HepG2 (cell line): ENCODE results near the gene SLFN12. TPM values are rescaled to one million over a fixed set of nuclear protein-coding genes. Genes with fewer than 3 reads are reported as not detected.

Experiments
- ATAC-seq: fragments of 200-7000 bp; cut with Tn5 transposase; 3 replicates; pipeline ENCODE4 v1.9.1; 2020; ENCODE audit warnings: mild to moderate bottlenecking, moderate library complexity
- BruUV-seq: library from RNA; stranded (reverse); fragments of 400-500 nt; replicated peaks from 2 replicates; lab custom pipeline; 2021; lab: Mats Ljungman, UMichigan
- CTCF ChIA-PET: fragments of 300-600 bp; formaldehyde crosslinking; extraction: SDS; loops from one replicate; lab custom pipeline; 2021; ENCODE audit warnings: low total read pairs, inconsistent platforms, low intra/inter-chr PET ratio; lab: Yijun Ruan, JAX
- POLR2A ChIA-PET: fragments of 350-600 bp; sonication (Branson Sonifier 250); formaldehyde crosslinking; loops from one replicate; lab custom pipeline; 2020; ENCODE audit warnings: antibody characterized with exemption, inconsistent platforms; lab: Yijun Ruan, JAX
- DNase-seq: peaks from one replicate; pipeline ENCODE4 v3.0.0-alpha.2; 2015; ENCODE audit warnings: low spot score
- FAIRE-seq: peaks from 3 replicates; lab custom pipeline; 2011; peaks lifted over from hg19 to GRCh38; lab: Jason Lieb, UNC
- H2AFZ ChIP-seq: one replicate; pipeline ENCODE4 v1.6.1; 2011; ENCODE audit warnings: low read length, inconsistent platforms
- H3K27ac ChIP-seq: fragments of 300-600 bp; 3 replicates; pipeline ENCODE4 v1.8.0; 2011; ENCODE audit warnings: mixed run types, mild to moderate bottlenecking, mixed read lengths, low read length, inconsistent platforms; ENCODE audit not compliant: insufficient read depth; ENCODE audit errors: extremely low read length
- H3K27me3 ChIP-seq, 2 experiments: fragments of 200-600 bp in 1 of 2; 2 replicates in 1 of 2; 3 replicates in 1 of 2; pipeline versions ENCODE4 v1.6.0 to v1.8.0; 2011; ENCODE audit warnings: low read length in 2 of 2, mild to moderate bottlenecking in 2 of 2, moderate library complexity in 2 of 2, inconsistent platforms in 1 of 2; ENCODE audit not compliant: insufficient read depth in 2 of 2, control insufficient read depth in 1 of 2
- H3K36me3 ChIP-seq, 2 experiments: fragments of 200-600 bp in 1 of 2; replicated peaks in 1 of 2; 2 replicates in 1 of 2; 3 replicates in 1 of 2; pipeline versions ENCODE4 v1.5.1 to v1.8.0; 2011; ENCODE audit warnings: low read length in 2 of 2, inconsistent platforms in 1 of 2; ENCODE audit not compliant: insufficient read depth in 2 of 2, control insufficient read depth in 1 of 2
- H3K4me1 ChIP-seq: 2 replicates; pipeline ENCODE4 v1.5.1; 2012; ENCODE audit warnings: low read length, inconsistent platforms; ENCODE audit not compliant: insufficient read depth
- H3K4me2 ChIP-seq: 2 replicates; pipeline ENCODE4 v1.6.0; 2011; ENCODE audit warnings: low read depth, low read length, inconsistent platforms
- H3K4me3 ChIP-seq, 3 experiments: fragments of 200-600 bp in 1 of 3; sonication (generic), shearing (Covaris generic) in 1 of 3; replicated peaks in 1 of 3; 2 replicates each; pipeline ENCODE4 v1.5.1; 2011 to 2016; ENCODE audit warnings: low read length in 3 of 3, inconsistent platforms in 2 of 3, low read depth in 2 of 3, mild to moderate bottlenecking in 2 of 3, control low read depth in 1 of 3, mixed read lengths in 1 of 3; ENCODE audit not compliant: insufficient read depth in 1 of 3
- H3K79me2 ChIP-seq: one replicate; pipeline ENCODE4 v1.6.1; 2011; ENCODE audit warnings: low read length, inconsistent platforms; ENCODE audit not compliant: insufficient read depth
- H3K9ac ChIP-seq: 2 replicates; pipeline ENCODE4 v1.6.0; 2011; ENCODE audit warnings: mild to moderate bottlenecking, low read depth, low read length, inconsistent platforms; ENCODE audit not compliant: insufficient read depth
- H3K9me3 ChIP-seq: 2 replicates; pipeline ENCODE4 v1.5.1; 2012; ENCODE audit warnings: mild to moderate bottlenecking, low read length
- H4K20me1 ChIP-seq: 2 replicates; pipeline ENCODE4 v1.6.0; 2011; ENCODE audit warnings: inconsistent platforms, mild to moderate bottlenecking, low read length, moderate library complexity; ENCODE audit not compliant: insufficient read depth
- ATF1 ChIP-seq: IDR thresholded peaks from 2 replicates; pipeline ENCODE4 v1.6.1; 2016; ENCODE audit warnings: mild to moderate bottlenecking, control low read depth
- ETV5 ChIP-seq: IDR thresholded peaks from 2 replicates; pipeline ENCODE4 v1.6.1; 2018; ENCODE audit warnings: missing biosample characterization, missing genetic modification reagents, inconsistent platforms, borderline replicate concordance
- FOSL1 ChIP-seq: sonication (generic); formaldehyde crosslinking; IDR thresholded peaks from 2 replicates; pipeline ENCODE4 v1.9.0; 2021; ENCODE audit warnings: missing genetic modification reagents, borderline replicate concordance
- FOXA3 ChIP-seq: IDR thresholded peaks from 2 replicates; pipeline ENCODE4 v1.6.1; 2016; ENCODE audit warnings: missing genetic modification reagents, missing compliant biosample characterization
- GLI4 ChIP-seq: sonication (generic); formaldehyde crosslinking; IDR thresholded peaks from 2 replicates; pipeline ENCODE4 v1.5.1; 2020; ENCODE audit warnings: missing genetic modification reagents, mild to moderate bottlenecking, moderate library complexity, borderline replicate concordance
- HDAC2 ChIP-seq: sonication (generic); formaldehyde crosslinking; IDR thresholded peaks from 2 replicates; pipeline ENCODE4 v1.4.0; 2020; ENCODE audit warnings: missing genetic modification reagents
- HNRNPUL1 ChIP-seq: fragments of 200-400 bp; formaldehyde crosslinking; IDR thresholded peaks from 2 replicates; pipeline ENCODE4 v1.6.1; 2017; ENCODE audit warnings: low read depth, mild to moderate bottlenecking, low read length, moderate library complexity
- NFIC ChIP-seq: IDR thresholded peaks from 2 replicates; pipeline ENCODE4 v1.6.1; 2012; ENCODE audit warnings: mild to moderate bottlenecking, low read length, inconsistent platforms
- ZBTB38 ChIP-seq: sonication (generic); formaldehyde crosslinking; IDR thresholded peaks from 2 replicates; pipeline ENCODE4 v1.5.1; 2020; ENCODE audit warnings: mild to moderate bottlenecking, missing genetic modification reagents
- ZNF546 ChIP-seq: sonication (generic); formaldehyde crosslinking; conservative IDR thresholded peaks from 2 replicates; pipeline ENCODE4 v1.8.1; 2023; ENCODE audit warnings: mild to moderate bottlenecking, missing genetic modification reagents
- ZNF607 ChIP-seq: sonication (generic); formaldehyde crosslinking; IDR thresholded peaks from 2 replicates; pipeline ENCODE4 v1.5.1; 2020; ENCODE audit warnings: missing genetic modification reagents, mild to moderate bottlenecking, borderline replicate concordance
- ZNF660 ChIP-seq: sonication (generic); formaldehyde crosslinking; IDR thresholded peaks from 2 replicates; pipeline ENCODE4 v1.5.1; 2020; ENCODE audit warnings: mild to moderate bottlenecking, low read depth, missing genetic modification reagents, borderline replicate concordance
- ZNF768 ChIP-seq: sonication (generic); formaldehyde crosslinking; IDR thresholded peaks from 2 replicates; pipeline ENCODE4 v1.4.0; 2020; ENCODE audit warnings: missing genetic modification reagents
- ZNF891 ChIP-seq: sonication (generic); formaldehyde crosslinking; IDR thresholded peaks from 2 replicates; pipeline ENCODE4 v1.5.0; 2020; ENCODE audit warnings: mild to moderate bottlenecking, missing genetic modification reagents
- WGBS: methylation state at CpG from one replicate; pipeline ENCODE4 v1.1.6; 2017; ENCODE audit warnings: low lambda C conversion rate; 5-methylcytosine and 5-hydroxymethylcytosine counted together
- in situ Hi-C: cut with HindIII; loops from 2 replicates; pipeline ENCODE4 v1.10.0; 2017; ENCODE audit warnings: low pct_unique_long_range_greater_than_20kb; ENCODE audit not compliant: extremely low pct_ligation_motif_present
- intact Hi-C: fragments of 100-400 bp; cut with micrococcal nuclease; formaldehyde crosslinking; loops from one replicate; pipeline ENCODE4 v1.10.0; 2022; ENCODE audit not compliant: unreplicated experiment
- polyA plus RNA-seq, 8 experiments: library from polyadenylated mRNA; depleted of rRNA in 3 of 8; stranded (reverse) in 7 of 8; unstranded in 1 of 8; fragments of >200 nt; fragmentation: Illumina TruSeq in 4 of 8; extraction: Trizol in 4 of 8; gene quantifications; 2 replicates each; pipeline versions ENCODE4 v1.2.1 to v1.2.3, GENCODE V29; 2011 to 2016; ENCODE audit warnings: low read depth in 4 of 8, missing spikeins in 1 of 8, mixed read lengths in 1 of 8; ENCODE audit not compliant: insufficient read depth in 1 of 8
- total RNA-seq, 5 experiments: library from RNA; depleted of rRNA; stranded (reverse); fragments of >200 nt; fragmentation: Illumina TruSeq; extraction: Trizol; gene quantifications; 2 replicates each; pipeline ENCODE4 v1.2.3, GENCODE V29; 2016; ENCODE audit warnings: low read depth in 1 of 5
- TF ChIP-seq, protein P1 (sequence below): sonication (generic); formaldehyde crosslinking; conservative IDR thresholded peaks from 2 replicates; pipeline ENCODE4 v1.4.0; 2020; ENCODE audit warnings: mild to moderate bottlenecking, missing genetic modification reagents, moderate library complexity
- TF ChIP-seq, protein P2 (sequence below): sonication (generic); formaldehyde crosslinking; IDR thresholded peaks from 2 replicates; pipeline ENCODE4 v1.4.0; 2020; ENCODE audit warnings: missing genetic modification reagents, borderline replicate concordance
- TF ChIP-seq, protein P3 (sequence below): sonication (generic); formaldehyde crosslinking; IDR thresholded peaks from 2 replicates; pipeline ENCODE4 v1.4.0; 2020; ENCODE audit warnings: missing genetic modification reagents

The SLFN12 gene
- total and polyA plus RNA-seq, 2 of the 13 experiments (the other 11 are each of a cell fraction or from before 2014, with no cell fraction given) = 0.13 TPM; not detected in 1

DNA sequence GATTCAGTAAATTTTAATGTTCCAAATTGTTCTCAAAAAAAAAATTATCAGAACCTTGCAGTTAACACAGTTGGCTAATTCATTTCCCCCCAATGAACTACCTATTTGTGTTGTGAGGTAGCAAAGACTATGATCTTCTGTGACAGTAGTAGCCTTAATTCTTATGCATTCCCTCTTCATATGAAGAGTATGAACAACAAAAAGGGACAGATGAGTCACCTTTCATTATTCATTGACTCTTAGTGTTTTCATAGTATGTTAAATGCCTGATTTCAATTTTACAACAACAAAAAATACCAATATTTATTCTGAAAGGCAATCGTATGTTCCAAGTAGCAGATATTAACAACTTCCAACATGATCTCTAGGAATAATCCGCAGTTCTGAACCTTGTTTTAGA lies 55.2 kb downstream of the SLFN12 start:
- in situ Hi-C loops = no loop called here
- H3K4me2 ChIP-seq = no peak overlapping the region
- POLR2A ChIA-PET = no interaction called here
- H3K4me1 ChIP-seq = no peaks in the 10 kb centered on the region
- no peak for FAIRE-seq
- no peaks in the 10 kb centered on the region for H4K20me1 ChIP-seq
- H3K27ac ChIP-seq = no peak overlapping the region
- H3K27me3 ChIP-seq = peaks cover 7 to 23% of the 10 kb centered on the region in 2 experiments; a peak in 3 of 5 replicates
- ATAC-seq = no peak
- H3K36me3 ChIP-seq = no peaks in the 10 kb centered on the region
- intact Hi-C loops = no loop called here
- CTCF ChIA-PET = no interaction called here
- no peak overlapping the region for H3K4me3 ChIP-seq
- whole genome bisulfite sequencing = 2% methylated on average over 2 of the region's 2 CpGs
- TF ChIP-seq HDAC2 (CRISPR knock-in tag) (no peak), ZNF607 (CRISPR knock-in tag) (no peak), FOXA3 (CRISPR knock-in tag) (no peak), FOSL1 (CRISPR knock-in tag) (no peak), ETV5 (CRISPR knock-in tag) (no peak), NFIC (no peak), HNRNPUL1 (no peak), ZNF891 (CRISPR knock-in tag) (no peak), ATF1 (CRISPR knock-in tag) (no peak), GLI4 (CRISPR knock-in tag) (no peak), ZNF768 (CRISPR knock-in tag) (no peak), ZNF660 (CRISPR knock-in tag) (no peak), ZBTB38 (CRISPR knock-in tag) (no peak), ZNF546 (CRISPR knock-in tag) (no peak)
- TF ChIP-seq, protein P1, sequence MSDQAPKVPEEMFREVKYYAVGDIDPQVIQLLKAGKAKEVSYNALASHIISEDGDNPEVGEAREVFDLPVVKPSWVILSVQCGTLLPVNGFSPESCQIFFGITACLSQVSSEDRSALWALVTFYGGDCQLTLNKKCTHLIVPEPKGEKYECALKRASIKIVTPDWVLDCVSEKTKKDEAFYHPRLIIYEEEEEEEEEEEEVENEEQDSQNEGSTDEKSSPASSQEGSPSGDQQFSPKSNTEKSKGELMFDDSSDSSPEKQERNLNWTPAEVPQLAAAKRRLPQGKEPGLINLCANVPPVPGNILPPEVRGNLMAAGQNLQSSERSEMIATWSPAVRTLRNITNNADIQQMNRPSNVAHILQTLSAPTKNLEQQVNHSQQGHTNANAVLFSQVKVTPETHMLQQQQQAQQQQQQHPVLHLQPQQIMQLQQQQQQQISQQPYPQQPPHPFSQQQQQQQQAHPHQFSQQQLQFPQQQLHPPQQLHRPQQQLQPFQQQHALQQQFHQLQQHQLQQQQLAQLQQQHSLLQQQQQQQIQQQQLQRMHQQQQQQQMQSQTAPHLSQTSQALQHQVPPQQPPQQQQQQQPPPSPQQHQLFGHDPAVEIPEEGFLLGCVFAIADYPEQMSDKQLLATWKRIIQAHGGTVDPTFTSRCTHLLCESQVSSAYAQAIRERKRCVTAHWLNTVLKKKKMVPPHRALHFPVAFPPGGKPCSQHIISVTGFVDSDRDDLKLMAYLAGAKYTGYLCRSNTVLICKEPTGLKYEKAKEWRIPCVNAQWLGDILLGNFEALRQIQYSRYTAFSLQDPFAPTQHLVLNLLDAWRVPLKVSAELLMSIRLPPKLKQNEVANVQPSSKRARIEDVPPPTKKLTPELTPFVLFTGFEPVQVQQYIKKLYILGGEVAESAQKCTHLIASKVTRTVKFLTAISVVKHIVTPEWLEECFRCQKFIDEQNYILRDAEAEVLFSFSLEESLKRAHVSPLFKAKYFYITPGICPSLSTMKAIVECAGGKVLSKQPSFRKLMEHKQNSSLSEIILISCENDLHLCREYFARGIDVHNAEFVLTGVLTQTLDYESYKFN (CRISPR knock-in tag) = no peak
- TF ChIP-seq, protein P2, sequence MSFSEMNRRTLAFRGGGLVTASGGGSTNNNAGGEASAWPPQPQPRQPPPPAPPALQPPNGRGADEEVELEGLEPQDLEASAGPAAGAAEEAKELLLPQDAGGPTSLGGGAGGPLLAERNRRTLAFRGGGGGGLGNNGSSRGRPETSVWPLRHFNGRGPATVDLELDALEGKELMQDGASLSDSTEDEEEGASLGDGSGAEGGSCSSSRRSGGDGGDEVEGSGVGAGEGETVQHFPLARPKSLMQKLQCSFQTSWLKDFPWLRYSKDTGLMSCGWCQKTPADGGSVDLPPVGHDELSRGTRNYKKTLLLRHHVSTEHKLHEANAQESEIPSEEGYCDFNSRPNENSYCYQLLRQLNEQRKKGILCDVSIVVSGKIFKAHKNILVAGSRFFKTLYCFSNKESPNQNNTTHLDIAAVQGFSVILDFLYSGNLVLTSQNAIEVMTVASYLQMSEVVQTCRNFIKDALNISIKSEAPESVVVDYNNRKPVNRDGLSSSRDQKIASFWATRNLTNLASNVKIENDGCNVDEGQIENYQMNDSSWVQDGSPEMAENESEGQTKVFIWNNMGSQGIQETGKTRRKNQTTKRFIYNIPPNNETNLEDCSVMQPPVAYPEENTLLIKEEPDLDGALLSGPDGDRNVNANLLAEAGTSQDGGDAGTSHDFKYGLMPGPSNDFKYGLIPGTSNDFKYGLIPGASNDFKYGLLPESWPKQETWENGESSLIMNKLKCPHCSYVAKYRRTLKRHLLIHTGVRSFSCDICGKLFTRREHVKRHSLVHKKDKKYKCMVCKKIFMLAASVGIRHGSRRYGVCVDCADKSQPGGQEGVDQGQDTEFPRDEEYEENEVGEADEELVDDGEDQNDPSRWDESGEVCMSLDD (CRISPR knock-in tag) = no peak
- TF ChIP-seq, protein P3, sequence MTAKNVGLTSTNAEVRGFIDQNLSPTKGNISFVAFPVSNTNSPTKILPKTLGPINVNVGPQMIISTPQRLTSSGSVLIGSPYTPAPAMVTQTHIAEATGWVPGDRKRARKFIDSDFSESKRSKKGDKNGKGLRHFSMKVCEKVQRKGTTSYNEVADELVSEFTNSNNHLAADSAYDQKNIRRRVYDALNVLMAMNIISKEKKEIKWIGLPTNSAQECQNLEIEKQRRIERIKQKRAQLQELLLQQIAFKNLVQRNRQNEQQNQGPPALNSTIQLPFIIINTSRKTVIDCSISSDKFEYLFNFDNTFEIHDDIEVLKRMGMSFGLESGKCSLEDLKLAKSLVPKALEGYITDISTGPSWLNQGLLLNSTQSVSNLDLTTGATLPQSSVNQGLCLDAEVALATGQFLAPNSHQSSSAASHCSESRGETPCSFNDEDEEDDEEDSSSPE (CRISPR knock-in tag) = no peak
- H2AFZ ChIP-seq = no peak overlapping the region
- H3K79me2 ChIP-seq = no peaks in the 10 kb centered on the region
- no peak for DNase-seq
- H3K9ac ChIP-seq = no peak overlapping the region
- no TSS peak for BruUV-seq
- no peaks in the 10 kb centered on the region for H3K9me3 ChIP-seq
